Measurements from ENCODE around the gene SPINK8.

- TF ChIP-seq YY1 (IDR thresholded peaks at IDR 0.05; ENCODE audit: insufficient read depth, insufficient read length) (no peak), ZNF274 (IDR thresholded peaks at IDR 0.05; ENCODE audit: low read depth, low read length) (no peak), SUZ12 (IDR thresholded peaks at IDR 0.05; ENCODE audit: extremely low read depth, insufficient read depth, insufficient read length) (no peak)
Observed at GRCh38 chr3:48299746-48300712, 33.4 kb downstream of the SPINK8 start.

Data from NT2/D1 (cell line).